GM23338 (cell line): ENCODE results near the gene FBXO38. TPM values are rescaled to one million over a fixed set of nuclear protein-coding genes. Genes with fewer than 3 reads are reported as not detected.

Source experiments
- ATAC-seq: fragments of 200-7000 bp; cut with Tn5 transposase; 3 replicates; pipeline ENCODE4 v1.9.1; 2020
- DNase-seq: peaks from one replicate; pipeline ENCODE4 v3.0.0-alpha.2; 2015; ENCODE audit warnings: low spot score
- H2AFZ ChIP-seq: fragments of 200-600 bp; sonication (generic); 2 replicates; pipeline ENCODE4 v1.8.0; 2016; ENCODE audit warnings: antibody characterized with exemption, mild to moderate bottlenecking, moderate library complexity
- H3F3A ChIP-seq: fragments of 200-600 bp; sonication (generic); replicated peaks from 2 replicates; pipeline ENCODE4 v1.8.0; 2017; ENCODE audit warnings: antibody characterized with exemption, mixed run types, low read depth
- H3K27ac ChIP-seq: fragments of 200-600 bp; sonication (generic); 2 replicates; pipeline ENCODE4 v1.6.1; 2016; ENCODE audit warnings: low read depth
- H3K27me3 ChIP-seq: fragments of 200-600 bp; sonication (generic); 2 replicates; pipeline ENCODE4 v1.8.0; 2016; ENCODE audit warnings: mild to moderate bottlenecking, mixed run types, moderate library complexity; ENCODE audit not compliant: insufficient read depth
- H3K36me3 ChIP-seq: fragments of 200-600 bp; sonication (generic); 2 replicates; pipeline ENCODE4 v1.8.0; 2016; ENCODE audit warnings: mild to moderate bottlenecking; ENCODE audit not compliant: insufficient read depth
- H3K4me1 ChIP-seq: fragments of 200-600 bp; sonication (generic); 2 replicates; pipeline ENCODE4 v1.8.0; 2016; ENCODE audit warnings: mild to moderate bottlenecking, moderate library complexity; ENCODE audit not compliant: insufficient read depth
- H3K4me2 ChIP-seq: fragments of 200-600 bp; sonication (generic); 2 replicates; pipeline ENCODE4 v1.7.1; 2017; ENCODE audit warnings: mixed run types
- H3K4me3 ChIP-seq: fragments of 200-600 bp; sonication (generic); 2 replicates; pipeline ENCODE4 v1.6.1; 2016; ENCODE audit warnings: mixed run types
- H3K79me2 ChIP-seq: fragments of 200-600 bp; sonication (generic); replicated peaks from 2 replicates; pipeline ENCODE4 v1.8.0; 2017; ENCODE audit warnings: mild to moderate bottlenecking; ENCODE audit not compliant: insufficient read depth
- H3K9me2 ChIP-seq: fragments of 200-600 bp; sonication (generic); 2 replicates; pipeline ENCODE4 v1.8.0; 2017; ENCODE audit not compliant: insufficient read depth
- H4K20me1 ChIP-seq: fragments of 200-600 bp; sonication (generic); replicated peaks from 2 replicates; pipeline ENCODE4 v1.8.0; 2017; ENCODE audit warnings: mild to moderate bottlenecking; ENCODE audit not compliant: insufficient read depth
- H3K27ac Mint-ChIP-seq: 2 replicates; pipeline ENCODE4 v1.8.0; 2020; ENCODE audit warnings: inconsistent platforms, mild to moderate bottlenecking, moderate library complexity, mixed read lengths
- H3K27me3 Mint-ChIP-seq: 3 replicates; pipeline ENCODE4 v1.8.0; 2022; ENCODE audit warnings: low read depth, mild to moderate bottlenecking, moderate library complexity, mixed read lengths, inconsistent platforms; ENCODE audit not compliant: insufficient read depth, poor library complexity
- H3K36me3 Mint-ChIP-seq: 3 replicates; pipeline ENCODE4 v1.8.0; 2021; ENCODE audit warnings: low read depth, mild to moderate bottlenecking, inconsistent platforms, moderate library complexity, mixed read lengths
- H3K4me1 Mint-ChIP-seq: 3 replicates; pipeline ENCODE4 v1.8.0; 2020; ENCODE audit warnings: mild to moderate bottlenecking, inconsistent platforms, mixed read lengths
- H3K4me3 Mint-ChIP-seq: 3 replicates; pipeline ENCODE4 v1.8.0; 2021; ENCODE audit warnings: moderate library complexity, mild to moderate bottlenecking, inconsistent platforms, mixed read lengths
- H3K9me3 Mint-ChIP-seq: 3 replicates; pipeline ENCODE4 v1.8.0; 2020; ENCODE audit warnings: moderate library complexity, mild to moderate bottlenecking, inconsistent platforms, mixed read lengths
- CREB1 ChIP-seq: fragments of 250-450 bp; sonication (Bioruptor Pico); IDR thresholded peaks from 2 replicates; pipeline ENCODE4 v1.5.0; 2020; ENCODE audit warnings: low read depth, mild to moderate bottlenecking, moderate library complexity
- ETS1 ChIP-seq: IDR thresholded peaks from 2 replicates; pipeline ENCODE4 v1.6.1; 2016; ENCODE audit warnings: antibody characterized with exemption
- EZH2 ChIP-seq: fragments of 200-600 bp; sonication (generic); IDR thresholded peaks from one replicate; pipeline ENCODE4 v1.8.0; 2017; ENCODE audit warnings: antibody characterized with exemption, mild to moderate bottlenecking, low read depth; ENCODE audit not compliant: unreplicated experiment
- NANOG ChIP-seq: IDR thresholded peaks from 2 replicates; pipeline ENCODE4 v1.6.1; 2016; ENCODE audit warnings: antibody characterized with exemption, borderline replicate concordance
- POLR2AphosphoS5 ChIP-seq: IDR thresholded peaks from 2 replicates; pipeline ENCODE4 v1.6.1; 2016; ENCODE audit warnings: antibody characterized with exemption, low read depth
- STAT1 ChIP-seq: IDR thresholded peaks from one replicate; pipeline ENCODE4 v1.6.1; 2016; ENCODE audit warnings: antibody characterized with exemption; ENCODE audit not compliant: unreplicated experiment
- ZNF331 ChIP-seq: fragments of 250-450 bp; sonication (Bioruptor Pico); IDR thresholded peaks from 2 replicates; pipeline ENCODE4 v1.5.0; 2020; ENCODE audit warnings: low read depth, mild to moderate bottlenecking, moderate library complexity
- ZNF462 ChIP-seq: fragments of 250-450 bp; sonication (Bioruptor Pico); IDR thresholded peaks from 2 replicates; pipeline ENCODE4 v1.5.0; 2020; ENCODE audit warnings: mild to moderate bottlenecking, moderate library complexity
- polyA plus RNA-seq: library from polyadenylated mRNA; unstranded; fragments of >200 nt; fragmentation: Nextera tagmentation; extraction: Ambion mirVana; gene quantifications from 2 replicates; pipeline ENCODE4 v1.2.1, GENCODE V29; 2016
- total RNA-seq: library from RNA; depleted of rRNA; stranded (reverse); fragments of >200 nt; shearing (Covaris generic); gene quantifications from 2 replicates; pipeline ENCODE4 v1.2.3, GENCODE V29; 2014
- TF ChIP-seq, protein P1 (sequence below): IDR thresholded peaks from one replicate; pipeline ENCODE4 v1.6.1; 2018; ENCODE audit warnings: antibody characterized with exemption; ENCODE audit not compliant: unreplicated experiment

FBXO38 gene
- total and polyA plus RNA-seq, 2 experiments from 2014 or later = 13.3 to 45.6 TPM

GRCh38 chr5:148381906-148382305 is 1.9 kb upstream of the FBXO38 start:
- Histone ChIP-seq H3K27ac (no peak overlapping the region), H3K4me2 (no peak overlapping the region), H3F3A (no peaks in the 10 kb centered on the region), H3K9me2 (no peaks in the 10 kb centered on the region), H3K4me1 (peaks cover 12% of the 10 kb centered on the region; the same call in 1 of the 2 replicates), H3K79me2 (peaks cover 30% of the 10 kb centered on the region), H3K27me3 (no peaks in the 10 kb centered on the region), H2AFZ (no peak overlapping the region), H3K4me3 (no peak overlapping the region), H3K36me3 (no peaks in the 10 kb centered on the region), H4K20me1 (0 out of 2 replicates have a peak, but pooled peaks cover 4% of the 10 kb centered on the region)
- peaks cover 15% of the 10 kb centered on the region for H3K4me1 Mint-ChIP-seq
- H3K27me3 Mint-ChIP-seq = peaks cover 2% of the 10 kb centered on the region
- no peak for TF ChIP-seq POLR2AphosphoS5
- no peak for TF ChIP-seq ETS1
- no peak for TF ChIP-seq CREB1
- no peak for TF ChIP-seq NANOG
- no peak for TF ChIP-seq EZH2
- TF ChIP-seq, protein P1, sequence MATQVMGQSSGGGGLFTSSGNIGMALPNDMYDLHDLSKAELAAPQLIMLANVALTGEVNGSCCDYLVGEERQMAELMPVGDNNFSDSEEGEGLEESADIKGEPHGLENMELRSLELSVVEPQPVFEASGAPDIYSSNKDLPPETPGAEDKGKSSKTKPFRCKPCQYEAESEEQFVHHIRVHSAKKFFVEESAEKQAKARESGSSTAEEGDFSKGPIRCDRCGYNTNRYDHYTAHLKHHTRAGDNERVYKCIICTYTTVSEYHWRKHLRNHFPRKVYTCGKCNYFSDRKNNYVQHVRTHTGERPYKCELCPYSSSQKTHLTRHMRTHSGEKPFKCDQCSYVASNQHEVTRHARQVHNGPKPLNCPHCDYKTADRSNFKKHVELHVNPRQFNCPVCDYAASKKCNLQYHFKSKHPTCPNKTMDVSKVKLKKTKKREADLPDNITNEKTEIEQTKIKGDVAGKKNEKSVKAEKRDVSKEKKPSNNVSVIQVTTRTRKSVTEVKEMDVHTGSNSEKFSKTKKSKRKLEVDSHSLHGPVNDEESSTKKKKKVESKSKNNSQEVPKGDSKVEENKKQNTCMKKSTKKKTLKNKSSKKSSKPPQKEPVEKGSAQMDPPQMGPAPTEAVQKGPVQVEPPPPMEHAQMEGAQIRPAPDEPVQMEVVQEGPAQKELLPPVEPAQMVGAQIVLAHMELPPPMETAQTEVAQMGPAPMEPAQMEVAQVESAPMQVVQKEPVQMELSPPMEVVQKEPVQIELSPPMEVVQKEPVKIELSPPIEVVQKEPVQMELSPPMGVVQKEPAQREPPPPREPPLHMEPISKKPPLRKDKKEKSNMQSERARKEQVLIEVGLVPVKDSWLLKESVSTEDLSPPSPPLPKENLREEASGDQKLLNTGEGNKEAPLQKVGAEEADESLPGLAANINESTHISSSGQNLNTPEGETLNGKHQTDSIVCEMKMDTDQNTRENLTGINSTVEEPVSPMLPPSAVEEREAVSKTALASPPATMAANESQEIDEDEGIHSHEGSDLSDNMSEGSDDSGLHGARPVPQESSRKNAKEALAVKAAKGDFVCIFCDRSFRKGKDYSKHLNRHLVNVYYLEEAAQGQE = no peak
- TF ChIP-seq STAT1 = no peak
- TF ChIP-seq ZNF331 (CRISPR knock-in tag) = no peak
- no peak for TF ChIP-seq ZNF462 (CRISPR knock-in tag)
- H3K36me3 Mint-ChIP-seq = peaks cover 14% of the 10 kb centered on the region; the same call in 2 of the 3 replicates
- H3K9me3 Mint-ChIP-seq = peaks cover 7% of the 10 kb centered on the region; the same call in 2 of the 3 replicates
- no peak overlapping the region for H3K27ac Mint-ChIP-seq
- ATAC-seq (no peak), DNase-seq (no peak)
- H3K4me3 Mint-ChIP-seq = no peak overlapping the region
